ENCODE measurements around the gene TANC1.

DNA sequence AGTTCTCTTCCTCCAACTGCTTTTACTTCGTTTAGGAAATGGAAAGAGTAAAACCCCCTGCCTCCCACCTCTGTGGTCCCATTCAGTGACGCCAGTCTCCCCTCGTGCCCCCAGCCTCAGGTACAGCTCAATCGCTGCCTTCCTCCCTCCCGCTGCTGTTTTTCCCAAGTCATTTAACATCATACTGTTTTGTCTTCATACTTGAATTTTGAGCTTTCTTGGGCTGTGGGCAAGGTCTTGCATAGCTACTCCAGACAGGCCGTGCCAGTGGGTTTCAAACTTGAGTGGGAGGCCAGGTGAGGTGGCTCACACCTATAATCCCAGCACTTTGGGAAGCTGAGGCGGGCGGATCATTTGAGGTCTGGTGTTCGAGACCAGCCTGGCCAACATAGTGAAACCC, 155.3 kb downstream of the TANC1 start:
- TF ChIP-seq, protein P1, sequence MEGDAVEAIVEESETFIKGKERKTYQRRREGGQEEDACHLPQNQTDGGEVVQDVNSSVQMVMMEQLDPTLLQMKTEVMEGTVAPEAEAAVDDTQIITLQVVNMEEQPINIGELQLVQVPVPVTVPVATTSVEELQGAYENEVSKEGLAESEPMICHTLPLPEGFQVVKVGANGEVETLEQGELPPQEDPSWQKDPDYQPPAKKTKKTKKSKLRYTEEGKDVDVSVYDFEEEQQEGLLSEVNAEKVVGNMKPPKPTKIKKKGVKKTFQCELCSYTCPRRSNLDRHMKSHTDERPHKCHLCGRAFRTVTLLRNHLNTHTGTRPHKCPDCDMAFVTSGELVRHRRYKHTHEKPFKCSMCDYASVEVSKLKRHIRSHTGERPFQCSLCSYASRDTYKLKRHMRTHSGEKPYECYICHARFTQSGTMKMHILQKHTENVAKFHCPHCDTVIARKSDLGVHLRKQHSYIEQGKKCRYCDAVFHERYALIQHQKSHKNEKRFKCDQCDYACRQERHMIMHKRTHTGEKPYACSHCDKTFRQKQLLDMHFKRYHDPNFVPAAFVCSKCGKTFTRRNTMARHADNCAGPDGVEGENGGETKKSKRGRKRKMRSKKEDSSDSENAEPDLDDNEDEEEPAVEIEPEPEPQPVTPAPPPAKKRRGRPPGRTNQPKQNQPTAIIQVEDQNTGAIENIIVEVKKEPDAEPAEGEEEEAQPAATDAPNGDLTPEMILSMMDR (IDR thresholded peaks at IDR 0.05): no peak
- no peak for TF ChIP-seq POLR2A (IDR thresholded peaks at IDR 0.05)
